ENCODE results near the gene ZNF865. TPM values are rescaled to one million over a fixed set of nuclear protein-coding genes. Genes with fewer than 3 reads are reported as not detected.

ZNF865 gene
- total and polyA plus RNA-seq, 2 of the 8 experiments (the other 6 are each of a cell fraction or from before 2014, with no cell fraction given): 3.5 to 13.6 TPM

DNA sequence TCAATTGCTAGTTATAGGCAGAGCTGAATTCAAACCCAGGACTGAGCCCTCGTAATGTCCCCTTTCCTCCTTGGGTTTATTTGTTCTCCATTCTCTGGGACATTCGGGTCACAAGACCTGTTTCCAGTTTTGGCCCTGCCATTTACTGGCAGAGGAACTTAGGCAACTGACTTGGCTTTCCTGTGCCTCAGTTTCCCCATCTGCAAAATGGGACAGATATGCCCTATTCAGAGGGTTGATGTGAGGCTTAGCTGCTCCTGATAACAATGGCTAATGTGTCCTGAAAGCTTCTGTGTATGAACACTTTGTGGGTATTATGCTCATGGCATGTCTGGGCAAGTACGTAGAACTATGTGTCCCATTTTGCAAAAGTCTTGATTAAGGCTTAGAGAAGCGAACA is 4.4 kb upstream of the ZNF865 start:
- Histone ChIP-seq H3K27ac (ENCODE audit: low read depth, low read length) (no peak overlapping the region), H3K79me2 (ENCODE audit: control insufficient read depth in 1 of 2, insufficient read depth in 2 of 2, low read length in 2 of 2) (peaks cover 0 to 3% of the 10 kb centered on the region in 2 experiments; a peak in 2 of 4 replicates), H3K4me2 (ENCODE audit: insufficient read depth in 1 of 2, low read depth in 2 of 2, low read length in 2 of 2) (peak overlapping the region; percentile 90 to 95), H3K4me3 (ENCODE audit: extremely low read depth in 1 of 4, insufficient read depth in 2 of 4, low read depth in 3 of 4, low read length in 4 of 4) (peak overlapping the region; percentile 50 to 83 (median 68); a peak in 7 of 8 replicates), H2AK5ac (ENCODE audit: low read depth, low read length) (no peak overlapping the region; the same call in 1 of the 2 replicates), H4K5ac (ENCODE audit: insufficient read length, low read depth, low read length) (no peak overlapping the region), H2BK5ac (ENCODE audit: low read depth, low read length) (peak overlapping the region; percentile 68; the same call in 1 of the 2 replicates), H3K4ac (replicated peaks; ENCODE audit: insufficient read length, low read depth, low read length) (no peak overlapping the region), H4K91ac (replicated peaks; ENCODE audit: insufficient read length, low read length) (no peak overlapping the region), H3K27me3 (replicated peaks in 1 of 4; ENCODE audit: control insufficient read depth in 3 of 4, extremely low read depth in 1 of 4, insufficient read depth in 3 of 4, low read length in 3 of 4) (no peaks in the 10 kb centered on the region), H4K20me1 (replicated peaks in 1 of 2; ENCODE audit: control insufficient read depth in 1 of 2, insufficient read depth in 2 of 2, low read length in 2 of 2) (peaks cover 0 to 4% of the 10 kb centered on the region in 2 experiments), H2BK12ac (ENCODE audit: low read depth, low read length) (peak overlapping the region; percentile 53; the same call in 1 of the 2 replicates), H3K9ac (replicated peaks in 1 of 4; ENCODE audit: extremely low read depth in 1 of 4, low read depth in 3 of 4, low read length in 3 of 4) (no peak overlapping the region), H3K79me1 (ENCODE audit: low read depth, low read length) (peaks cover 3% of the 10 kb centered on the region), H3K23me2 (ENCODE audit: low read depth, low read length) (peaks cover 18% of the 10 kb centered on the region), H3K18ac (ENCODE audit: extremely low read depth, low read length) (no peak overlapping the region), H3K14ac (ENCODE audit: insufficient read length) (no peak overlapping the region), H3K9me3 (ENCODE audit: insufficient read depth in 2 of 2, low read depth in 1 of 2, low read length in 1 of 2) (no peaks in the 10 kb centered on the region), H2BK15ac (ENCODE audit: low read length) (no peak overlapping the region; the same call in 1 of the 2 replicates), H2BK20ac (ENCODE audit: low read length) (no peak overlapping the region), H3K56ac (replicated peaks; ENCODE audit: insufficient read length, low read depth, low read length) (no peak overlapping the region), H3K4me1 (replicated peaks in 1 of 4; ENCODE audit: control insufficient read depth in 3 of 4, insufficient read depth in 4 of 4, low read length in 3 of 4) (peaks cover 0 to 14% (median 8%) of the 10 kb centered on the region in 4 experiments; a peak in 6 of 7 replicates), H3K23ac (ENCODE audit: insufficient read length) (no peak overlapping the region), H4K8ac (ENCODE audit: extremely low read depth, insufficient read depth, low read length) (no peak overlapping the region), H2BK120ac (replicated peaks; ENCODE audit: low read depth, low read length) (no peak overlapping the region), H3K36me3 (ENCODE audit: control insufficient read depth in 2 of 4, insufficient read depth in 4 of 4, low read length in 3 of 4) (peaks cover 0 to 5% (median 2%) of the 10 kb centered on the region in 4 experiments; a peak in 3 of 8 replicates), H2AFZ (ENCODE audit: low read length) (no peak overlapping the region)
- ChIA-PET POLR2A (ENCODE audit: partially characterized antibody) (interaction anchor here (0.8 to 2.5 kb wide), 7 partner anchors 12 to 114 kb away, joined by 3 to 6 read pairs (median 4); no protein-coding TSS in a partner anchor), CTCF (ENCODE audit: partially characterized antibody) (interaction anchor here (0.7 to 1.1 kb wide), 2 partner anchors 52 to 55 kb away, joined by 3 read pairs; no protein-coding TSS in a partner anchor)
- no peak for DNase-seq (ENCODE audit: low read depth in 1 of 2, low spot score in 2 of 2)
- no peak for FAIRE-seq
- 90% methylated on average over 4 of the region's 4 CpGs; no CpG with 5 or more reads in 1 of the 2 experiments for WGBS, 2 experiments (ENCODE audit: extremely low coverage in 1 of 2, insufficient coverage in 1 of 2, insufficient read length in 1 of 2, insufficient replicate concordance in 2 of 2, low coverage in 1 of 2, low lambda C conversion rate in 2 of 2, missing lambda C conversion rate in 1 of 2)
- no peak for TF ChIP-seq YY1 (IDR thresholded peaks at IDR 0.05; ENCODE audit: low read depth, low read length)
- no peak for TF ChIP-seq ATF2 (IDR thresholded peaks at IDR 0.05; ENCODE audit: low read length)
- no peak for TF ChIP-seq KDM1A (IDR thresholded peaks at IDR 0.05; ENCODE audit: borderline replicate concordance, low read length)
- TF ChIP-seq SP2 (IDR thresholded peaks at IDR 0.05; ENCODE audit: low read length): no peak
- TF ChIP-seq SIN3A (conservative IDR thresholded peaks at IDR 0.05 in 1 of 2, IDR thresholded peaks at IDR 0.05 in 1 of 2; ENCODE audit: low read depth in 1 of 2, low read length in 2 of 2): no peak
- no peak for TF ChIP-seq FOSL1 (IDR thresholded peaks at IDR 0.05; ENCODE audit: insufficient read depth, low read depth, low read length)

All from H1 (cell line).